HepG2 (cell line): ENCODE results near the gene ECE2.

ENCODE experiments used
- CHCHD3 ChIP-seq: sonication (generic); formaldehyde crosslinking; IDR thresholded peaks from 2 replicates; pipeline ENCODE4 v1.8.0; 2022; ENCODE audit warnings: mild to moderate bottlenecking, missing genetic modification reagents, moderate library complexity
- CTCF ChIP-seq: sonication (generic); formaldehyde crosslinking; IDR thresholded peaks from 2 replicates; pipeline ENCODE4 v1.5.0; 2020; ENCODE audit warnings: mild to moderate bottlenecking, missing genetic modification reagents, moderate library complexity
- EED ChIP-seq: sonication (generic); formaldehyde crosslinking; IDR thresholded peaks from 2 replicates; pipeline ENCODE4 v1.5.0; 2020; ENCODE audit warnings: mild to moderate bottlenecking, missing genetic modification reagents
- HNF4A ChIP-seq: sonication (generic); formaldehyde crosslinking; IDR thresholded peaks from 2 replicates; pipeline ENCODE4 v1.4.0; 2020; ENCODE audit warnings: missing genetic modification reagents
- MTA1 ChIP-seq: sonication (generic); formaldehyde crosslinking; IDR thresholded peaks from 2 replicates; pipeline ENCODE4 v1.4.0; 2020; ENCODE audit warnings: missing genetic modification reagents, mild to moderate bottlenecking, borderline replicate concordance
- MXI1 ChIP-seq: IDR thresholded peaks from 3 replicates; pipeline ENCODE4 v1.6.1; 2012; ENCODE audit warnings: low read depth, low read length, inconsistent platforms, borderline replicate concordance
- NFAT5 ChIP-seq: sonication (generic); formaldehyde crosslinking; IDR thresholded peaks from 2 replicates; pipeline ENCODE4 v1.4.0; 2020; ENCODE audit warnings: missing genetic modification reagents
- POLR2G ChIP-seq: fragments of 200-400 bp; formaldehyde crosslinking; IDR thresholded peaks from 2 replicates; pipeline ENCODE4 v1.6.1; 2018; ENCODE audit warnings: mild to moderate bottlenecking, low read depth, low read length, moderate library complexity
- RBM39 ChIP-seq: fragments of 200-400 bp; formaldehyde crosslinking; IDR thresholded peaks from one replicate; pipeline ENCODE4 v1.6.1; 2018; ENCODE audit warnings: antibody characterized with exemption, mild to moderate bottlenecking, low read depth, low read length; ENCODE audit not compliant: poor library complexity, severe bottlenecking
- YY1 ChIP-seq: IDR thresholded peaks from 2 replicates; pipeline ENCODE4 v1.6.1; 2011; ENCODE audit warnings: low read length, low read depth, moderate library complexity, mild to moderate bottlenecking; ENCODE audit not compliant: insufficient read depth, insufficient replicate concordance

GRCh38 chr3:184259878-184260723, 15.7 kb upstream of the ECE2 start:
- TF ChIP-seq YY1 (peak; percentile 20), MTA1 (CRISPR knock-in tag) (no peak), HNF4A (CRISPR knock-in tag) (no peak), CTCF (CRISPR knock-in tag) (no peak), EED (CRISPR knock-in tag) (no peak), CHCHD3 (no peak), RBM39 (no peak), POLR2G (no peak), NFAT5 (CRISPR knock-in tag) (no peak), MXI1 (peak; percentile 41; the same call in 1 of the 3 replicates)
